Measurements from ENCODE around the gene RNF150.

GRCh38 chr4:140904904-140905303, 228.4 kb downstream of the RNF150 start:
- TF ChIP-seq TCF7L2 (IDR thresholded peaks at IDR 0.05; ENCODE audit: low read depth, low read length) (no peak), CTCF (IDR thresholded peaks at IDR 0.05) (no peak), POLR2AphosphoS5 (IDR thresholded peaks at IDR 0.05; ENCODE audit: low read depth, low read length) (no peak), REST (IDR thresholded peaks at IDR 0.05; ENCODE audit: insufficient read depth in 1 of 2, low read depth in 2 of 2, low read length in 1 of 2) (no peak), SIN3A (IDR thresholded peaks at IDR 0.05; ENCODE audit: borderline replicate concordance, insufficient read depth, low read depth, low read length) (no peak)
